Glomerular visceral epithelial cell (primary cell): Measurements from ENCODE around the gene ABHD4.
"Not testable (repeated sequence)": the region's sequence is repeated elsewhere in the genome, so short reads cannot be mapped to it uniquely, and the experiment has no call there.

Source experiments
- DNase-seq: peaks from one replicate; pipeline ENCODE4 v3.0.0-alpha.2; 2016; ENCODE audit errors: extremely low spot score

The ABHD4 gene

DNA sequence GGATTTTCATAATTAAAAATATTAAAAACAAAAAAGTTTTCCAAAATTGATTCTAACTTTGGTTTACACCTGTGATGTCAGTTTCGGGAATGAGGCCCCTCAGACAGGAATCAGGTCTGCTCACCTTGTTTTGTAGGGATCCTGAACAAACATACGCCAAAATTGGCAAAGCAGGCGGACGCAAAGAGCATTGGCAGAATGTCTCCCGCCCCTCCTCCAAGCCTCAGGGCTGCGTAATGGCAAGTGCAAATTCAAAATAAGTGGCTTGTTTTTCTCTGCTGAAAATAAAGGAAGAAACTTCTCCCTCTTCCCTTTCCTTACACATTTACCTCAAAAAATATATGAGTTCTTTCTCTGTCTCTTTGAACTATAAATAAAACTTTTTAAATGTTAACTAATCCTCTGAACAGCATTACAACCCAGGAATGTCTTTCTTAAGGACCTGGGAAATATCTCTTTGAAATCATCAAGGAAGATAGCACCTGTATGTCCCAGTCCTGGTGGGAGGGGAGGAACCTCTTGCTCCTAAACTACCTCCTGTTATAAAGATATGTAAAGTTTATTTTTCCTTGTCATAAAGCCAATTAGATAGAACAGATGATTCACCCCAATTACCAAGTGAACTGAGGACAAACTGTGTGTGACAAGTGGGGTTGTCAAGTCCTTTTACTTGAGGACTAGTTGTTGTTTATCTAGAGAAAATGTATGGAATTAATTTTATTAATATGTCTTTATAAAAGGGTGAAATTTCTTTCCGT, 29.6 kb downstream of the ABHD4 start:
- DNase-seq, result no peak

DNA sequence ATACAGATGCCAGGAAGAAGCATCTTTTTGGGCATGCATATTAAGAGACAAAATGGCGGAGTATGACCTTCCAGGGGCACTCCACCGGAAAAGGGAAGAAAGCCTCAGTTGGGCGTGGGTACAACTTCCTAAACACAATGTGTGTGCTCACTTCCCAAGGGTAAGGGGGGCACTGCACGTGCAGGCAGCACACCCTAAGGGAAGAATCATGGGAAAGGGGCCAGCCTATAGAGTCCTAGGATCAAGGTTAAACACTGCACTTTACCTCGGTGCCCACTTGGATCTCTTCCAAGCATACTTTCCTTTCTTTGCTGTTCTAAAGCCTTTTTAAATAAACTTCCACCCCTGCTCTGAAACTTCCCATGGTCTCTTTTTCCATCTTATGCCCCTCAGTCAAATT, 31.3 kb downstream of the ABHD4 start:
- no peak for DNase-seq

DNA sequence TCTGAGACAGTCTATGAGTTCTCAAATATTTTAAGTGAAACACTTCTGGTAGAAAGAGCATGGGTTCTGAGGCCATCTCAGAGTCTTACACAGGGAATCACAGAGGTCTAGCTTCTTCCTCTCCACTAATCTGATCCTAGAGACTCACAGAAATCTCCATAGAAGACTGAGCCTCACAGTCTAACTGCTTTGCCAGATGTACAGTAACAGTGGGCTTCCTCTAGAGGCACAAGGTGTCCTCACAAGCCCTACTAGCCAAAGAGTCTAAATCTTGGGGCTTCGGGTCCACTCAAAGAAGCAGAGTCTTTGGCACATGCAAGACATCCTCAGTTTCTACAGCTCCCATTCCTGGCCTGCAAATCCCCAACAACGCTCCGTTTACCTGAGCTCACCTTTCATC, 32.0 kb downstream of the ABHD4 start:
- DNase-seq, result no peak

DNA sequence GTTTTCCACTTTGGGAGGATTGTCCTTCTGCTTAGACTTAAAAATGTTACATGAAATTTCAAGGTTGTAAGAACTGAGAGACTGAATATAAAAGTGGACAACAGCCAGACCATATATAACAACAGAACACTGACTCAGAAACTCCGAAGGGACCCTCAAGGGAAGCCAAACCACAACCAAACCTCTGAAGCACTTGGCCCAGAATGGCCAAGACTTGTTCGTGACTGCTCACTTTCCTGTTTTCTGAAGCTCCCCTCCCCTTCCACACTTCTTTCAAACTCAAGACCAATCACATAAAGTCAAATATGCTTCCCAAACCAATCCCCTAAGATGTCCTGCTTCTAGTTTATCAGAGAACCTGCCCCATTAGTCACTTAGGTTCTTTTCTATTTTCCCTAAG, 32.4 kb downstream of the ABHD4 start:
- DNase-seq, result no peak

DNA sequence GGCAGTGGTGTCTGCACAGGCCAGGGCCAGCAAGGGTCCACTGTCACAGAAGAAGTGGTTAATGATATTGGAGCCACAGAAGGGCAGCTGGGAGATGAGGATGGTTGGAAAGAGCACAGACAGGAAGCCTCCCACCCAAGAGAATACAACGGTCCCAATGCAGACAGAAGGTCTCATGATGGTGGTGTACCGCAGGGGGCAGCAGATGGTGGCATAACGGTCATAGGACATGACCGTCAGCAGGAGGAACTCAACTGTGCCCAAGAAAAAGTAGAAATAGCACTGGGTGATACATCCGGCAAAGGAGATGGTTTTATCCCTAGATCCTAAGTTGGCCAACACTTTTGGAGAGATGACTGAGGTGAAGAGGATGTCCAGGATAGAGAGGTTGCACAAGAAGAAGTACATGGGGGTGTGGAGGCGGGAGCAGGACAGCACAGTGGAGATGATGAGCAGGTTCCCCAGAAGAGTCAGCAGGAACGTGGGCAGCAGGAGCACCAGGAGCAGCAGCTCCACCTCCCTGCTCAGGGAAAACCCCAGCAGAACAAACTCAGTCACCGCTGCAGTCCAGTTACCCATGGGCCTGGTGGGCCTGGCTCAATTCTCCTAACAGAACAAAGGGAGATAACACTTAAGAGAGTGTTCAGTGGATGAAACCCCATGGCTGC, 36.3 kb downstream of the ABHD4 start:
- no peak for DNase-seq

DNA sequence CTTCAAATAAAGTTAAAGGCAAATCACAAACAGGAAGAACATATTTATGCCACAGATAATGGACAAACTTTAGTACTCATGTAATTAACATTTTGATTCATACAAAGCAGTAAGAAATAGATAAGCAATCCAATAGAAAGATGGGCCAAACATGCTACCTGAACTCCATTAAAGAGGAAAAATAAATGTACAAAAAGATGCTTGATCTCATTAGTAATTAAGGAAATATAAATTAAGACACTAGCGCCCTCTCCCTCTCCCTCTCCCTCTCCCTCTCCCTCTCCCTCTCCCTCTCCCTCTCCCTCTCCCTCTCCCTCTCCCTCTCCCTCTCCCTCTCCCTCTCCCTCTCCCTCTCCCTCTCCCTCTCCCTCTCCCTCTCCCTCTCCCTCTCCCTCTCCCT, 37.9 kb downstream of the ABHD4 start:
- DNase-seq, result not testable (repeated sequence)

DNA sequence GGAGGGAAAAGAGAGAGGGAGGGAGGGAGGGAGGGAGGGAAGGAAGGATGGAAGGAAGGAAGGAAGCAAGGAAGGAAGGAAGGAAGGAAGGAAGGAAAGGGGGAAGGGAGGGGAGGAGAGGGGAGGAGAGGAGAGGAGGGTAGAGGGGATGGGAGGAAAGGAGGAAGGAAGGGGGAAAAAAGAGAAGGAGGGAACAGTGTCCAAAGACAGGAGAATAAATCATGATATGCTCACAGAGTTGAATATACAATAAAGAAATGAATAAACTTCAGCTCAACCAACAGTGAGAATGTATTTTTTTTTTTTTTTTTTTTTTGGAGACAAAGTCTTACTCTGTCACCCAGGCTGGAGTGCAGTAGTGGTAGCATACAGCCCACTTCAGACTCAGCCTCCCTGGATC, 42.1 kb downstream of the ABHD4 start:
- DNase-seq, result no peak

DNA sequence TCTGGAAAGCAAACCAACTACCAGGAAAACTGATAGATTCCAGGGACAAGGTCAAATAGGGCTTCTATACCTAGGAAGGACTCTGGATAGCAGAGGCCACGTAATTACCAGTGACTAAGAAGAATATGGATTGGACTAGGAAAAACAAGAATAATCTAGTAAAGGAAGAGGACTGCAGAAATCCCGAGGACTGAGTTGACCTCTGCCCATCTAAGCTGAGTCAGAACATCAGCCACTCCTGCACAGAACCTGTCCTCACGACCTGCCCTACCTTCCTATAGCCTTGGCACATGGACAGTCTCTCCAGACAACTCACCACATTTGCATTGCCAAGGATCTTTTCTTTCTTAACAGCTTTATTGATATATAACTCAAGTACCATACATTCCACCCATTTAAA, 43.7 kb downstream of the ABHD4 start:
- no peak for DNase-seq

DNA sequence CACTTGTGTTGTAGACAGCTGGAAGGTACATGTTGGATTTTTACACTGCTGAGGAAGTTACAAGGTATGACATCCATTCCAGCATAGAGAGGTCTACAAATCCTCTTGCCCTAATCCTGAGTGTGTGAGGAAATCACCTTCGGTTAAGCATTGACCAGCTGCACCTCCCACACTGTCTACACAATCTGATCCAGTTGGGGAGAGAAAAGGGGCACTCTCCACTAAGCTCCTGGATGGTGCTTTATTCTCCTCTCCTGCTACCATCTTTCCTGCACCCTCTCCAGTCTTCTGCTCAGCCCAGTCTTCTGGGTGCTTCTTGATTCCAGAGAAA, 46.2 kb downstream of the ABHD4 start, which contains the start of gene OR6J1:
Gene OR6J1, minus strand, starts transcription at position 48 of the 331 bp plus-strand sequence. CDS start 9,541 bp downstream, outside the sequence.
- DNase-seq, result no peak

DNA sequence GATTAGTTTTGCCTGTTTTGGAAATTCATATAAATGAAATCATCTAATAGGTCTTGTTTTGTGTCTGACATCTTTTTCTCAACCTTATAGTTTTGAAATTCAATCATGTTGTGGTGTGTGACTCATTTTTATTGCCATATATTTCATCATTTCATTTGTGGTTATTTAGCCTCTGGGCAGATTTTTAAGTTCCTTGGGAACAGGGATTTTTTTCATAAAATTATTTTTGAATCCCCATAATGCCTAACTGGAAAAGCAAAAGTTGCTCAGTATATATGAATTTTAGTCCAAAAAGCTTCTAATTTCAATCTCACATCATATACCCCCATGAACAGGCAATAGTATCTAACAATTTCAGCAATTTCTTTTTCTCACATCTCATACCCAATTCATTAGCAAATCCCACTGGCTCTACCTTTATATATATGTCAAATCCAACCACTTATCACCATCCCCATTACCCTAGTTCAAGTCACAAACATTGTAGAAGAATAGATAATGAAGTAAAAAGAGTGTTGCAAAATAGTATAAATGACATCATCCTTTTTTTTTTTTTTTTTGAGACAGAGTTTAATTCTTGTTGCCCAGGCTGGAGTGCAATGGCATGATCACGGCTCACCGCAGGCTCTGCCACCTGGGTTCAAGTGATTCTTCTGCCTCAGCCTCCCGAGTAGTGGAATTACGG, 48.6 kb downstream of the ABHD4 start:
- DNase-seq, result peak; percentile 28

DNA sequence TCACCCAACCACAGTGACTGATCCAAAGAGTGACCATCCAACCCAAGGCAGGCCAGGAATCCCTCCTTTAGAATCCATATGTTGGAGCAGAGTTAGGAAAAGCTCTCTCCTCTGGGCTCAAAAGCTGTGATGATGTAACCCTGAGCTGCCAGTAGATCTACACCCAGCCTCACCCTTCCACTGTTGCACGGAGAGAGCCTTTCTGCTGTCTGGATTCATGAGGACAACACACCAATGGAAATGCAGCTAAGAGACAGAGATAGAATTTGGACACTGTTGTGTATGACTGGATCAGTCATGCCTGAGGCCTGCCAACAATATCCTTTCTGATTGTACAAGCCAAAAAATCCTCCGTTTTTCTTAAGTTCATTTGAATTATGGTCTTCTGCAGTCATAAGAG, 50.4 kb downstream of the ABHD4 start:
- no peak for DNase-seq

DNA sequence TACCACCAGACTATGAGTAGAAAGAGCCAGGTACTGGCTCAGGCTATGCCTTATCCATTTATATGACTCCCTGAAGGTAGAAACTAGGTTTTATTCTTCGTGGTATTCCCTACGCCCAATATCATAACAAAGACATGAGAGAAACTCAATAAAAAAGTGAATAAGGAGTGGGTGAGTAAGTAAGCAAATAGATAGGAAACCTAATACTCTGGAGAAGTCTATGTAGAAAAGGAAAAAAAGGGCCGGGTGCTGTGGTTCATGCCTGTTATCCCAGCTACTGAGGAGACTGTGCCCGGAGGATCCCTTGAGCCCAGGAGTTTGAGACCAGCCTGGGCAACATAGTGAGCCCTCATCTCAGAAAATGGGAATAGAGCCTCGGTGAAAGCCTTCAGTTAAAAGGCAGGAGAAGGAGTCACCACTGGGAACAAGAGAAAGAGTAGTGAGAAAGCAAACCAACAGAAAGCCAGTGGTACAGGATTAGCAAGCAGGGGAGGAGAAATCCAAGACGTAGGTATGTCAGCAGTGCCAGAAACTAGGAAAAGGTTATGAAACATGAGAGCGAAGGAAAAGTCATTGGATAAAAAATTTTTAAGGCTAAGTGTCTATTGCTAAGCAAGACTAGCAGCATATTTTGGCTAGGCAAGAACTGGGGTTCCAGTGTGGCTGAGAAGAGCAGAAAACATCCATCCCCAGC, 52.1 kb downstream of the ABHD4 start:
- DNase-seq, result no peak

DNA sequence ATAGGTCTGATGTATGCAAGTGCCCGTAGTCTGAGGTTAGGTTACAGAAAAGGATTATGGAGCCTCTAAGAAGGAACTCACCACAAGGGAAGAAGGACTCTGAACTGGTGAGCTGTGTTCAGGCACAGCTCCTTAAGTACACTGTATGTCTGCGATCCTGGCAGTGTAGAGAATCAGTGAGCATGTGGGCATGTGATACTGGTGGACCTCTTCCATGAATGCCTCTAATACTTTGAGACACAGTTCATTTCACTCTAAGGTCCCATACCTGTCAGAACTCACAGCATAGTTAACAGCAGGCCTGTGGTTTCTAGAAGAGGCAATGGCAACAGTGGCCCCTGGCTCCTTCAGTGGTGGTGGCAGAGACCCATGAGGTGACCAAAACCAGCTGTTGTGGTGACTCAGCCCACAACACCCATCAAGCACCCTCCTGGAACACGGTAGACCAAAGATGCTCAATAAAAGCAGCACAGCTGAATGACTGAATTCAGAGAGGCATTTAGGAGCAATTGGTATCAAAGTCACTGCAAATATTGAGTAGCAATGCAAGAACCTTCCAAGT, 52.9 kb downstream of the ABHD4 start:
- DNase-seq, result peak; percentile 60

DNA sequence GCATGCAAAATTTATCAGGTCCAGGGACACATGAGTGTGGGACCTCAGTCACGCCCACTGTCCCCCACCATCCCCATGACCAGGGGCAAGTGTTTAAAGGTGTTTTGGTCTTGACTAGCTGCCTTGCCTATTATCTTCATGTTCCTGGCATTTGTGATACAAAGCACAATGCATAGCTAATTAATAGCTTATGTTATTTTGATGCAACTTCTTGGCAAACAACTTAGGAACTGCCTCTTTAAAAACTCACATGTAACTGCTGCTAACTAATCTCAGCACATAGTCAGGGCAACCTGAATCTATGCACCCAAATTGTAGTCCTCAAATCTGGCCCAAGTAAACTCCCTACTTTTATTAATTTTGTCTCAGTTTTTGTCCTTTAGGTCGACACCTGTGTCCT, 53.5 kb downstream of the ABHD4 start:
- no peak for DNase-seq

DNA sequence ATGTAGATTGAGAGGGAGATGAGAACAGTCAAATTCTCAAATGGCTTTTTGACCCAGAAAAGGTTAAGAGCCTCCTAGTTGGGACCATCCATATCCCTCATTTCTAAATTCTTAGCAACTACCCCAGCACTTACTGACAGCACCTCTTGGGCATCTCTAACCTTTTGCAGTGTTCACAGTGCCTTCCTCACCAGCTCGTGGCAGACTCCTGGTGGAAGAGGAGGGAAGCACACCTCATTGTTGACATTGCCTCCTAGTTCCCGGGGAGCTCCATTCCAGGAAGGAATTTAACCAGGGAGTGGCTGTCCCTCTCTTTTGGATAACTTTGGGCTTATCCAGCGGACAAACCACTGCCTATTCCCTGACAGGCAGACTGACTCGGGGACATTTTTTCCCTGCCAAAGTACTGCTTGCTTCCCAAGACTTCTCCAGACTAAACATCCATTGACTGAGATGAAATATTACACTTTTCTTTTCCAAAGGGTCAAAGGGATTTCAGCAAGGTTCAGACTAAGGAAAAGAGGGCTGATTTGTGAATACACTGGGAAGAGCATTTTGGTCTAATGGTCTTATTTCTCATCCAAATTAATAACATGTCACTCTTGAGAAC, 55.0 kb downstream of the ABHD4 start:
- peak; percentile 78 for DNase-seq

DNA sequence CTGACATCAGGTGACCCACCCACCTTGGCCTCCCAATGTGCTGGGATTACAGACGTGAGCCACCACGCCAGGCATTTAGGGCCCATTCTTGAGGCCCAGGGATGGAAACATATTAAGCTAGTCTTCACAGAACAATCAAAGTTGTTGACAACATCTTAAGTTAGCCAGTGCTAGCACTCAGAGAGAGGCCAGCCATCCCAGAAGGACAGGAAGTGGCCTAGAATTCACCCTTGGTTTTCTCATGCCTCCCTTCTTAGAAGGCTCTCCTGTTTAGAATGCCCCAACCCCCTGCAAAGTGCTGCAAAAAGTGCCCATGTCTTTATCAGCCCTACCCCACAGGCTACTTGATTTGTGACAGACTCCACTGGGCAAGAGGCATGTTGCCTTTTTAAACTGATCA, 58.1 kb downstream of the ABHD4 start:
- no peak for DNase-seq

DNA sequence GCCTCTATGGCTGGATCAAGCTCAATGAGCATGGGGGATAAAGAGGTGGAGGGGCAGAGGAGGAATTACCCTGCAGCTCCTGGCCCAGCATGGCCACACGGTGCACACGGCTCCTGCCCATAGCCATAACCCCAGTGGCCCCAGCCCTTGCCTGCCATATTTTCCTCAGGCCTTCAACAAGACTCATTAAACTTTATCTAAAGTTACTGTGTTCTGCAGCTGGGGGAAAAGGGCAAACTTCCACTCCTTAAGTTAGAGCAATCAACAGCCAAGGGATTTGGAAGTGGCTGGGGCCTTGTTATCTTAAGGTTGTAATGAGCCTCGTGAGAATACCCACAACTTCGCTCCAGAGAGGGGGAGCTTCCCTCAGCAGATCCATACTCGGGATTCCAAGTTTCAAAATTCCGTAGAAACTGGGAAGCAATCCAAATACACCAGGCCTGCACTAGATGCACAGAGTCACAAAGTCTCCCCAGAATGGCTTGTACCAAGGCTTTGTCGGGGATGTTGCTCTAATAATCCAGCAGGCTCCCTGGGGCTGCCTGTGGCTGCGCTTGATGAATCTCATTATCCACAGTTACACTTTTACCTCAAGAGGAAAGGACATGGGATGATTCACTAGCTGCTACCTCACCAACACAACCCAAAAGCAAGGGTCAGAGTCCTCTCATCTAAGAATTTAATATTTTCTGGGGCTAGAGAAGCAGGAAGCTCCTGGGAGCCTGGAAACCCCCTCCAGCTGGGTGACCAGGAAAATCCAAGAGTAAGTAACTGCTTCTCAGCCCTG, 59.0 kb downstream of the ABHD4 start:
- peak; percentile 94 for DNase-seq

DNA sequence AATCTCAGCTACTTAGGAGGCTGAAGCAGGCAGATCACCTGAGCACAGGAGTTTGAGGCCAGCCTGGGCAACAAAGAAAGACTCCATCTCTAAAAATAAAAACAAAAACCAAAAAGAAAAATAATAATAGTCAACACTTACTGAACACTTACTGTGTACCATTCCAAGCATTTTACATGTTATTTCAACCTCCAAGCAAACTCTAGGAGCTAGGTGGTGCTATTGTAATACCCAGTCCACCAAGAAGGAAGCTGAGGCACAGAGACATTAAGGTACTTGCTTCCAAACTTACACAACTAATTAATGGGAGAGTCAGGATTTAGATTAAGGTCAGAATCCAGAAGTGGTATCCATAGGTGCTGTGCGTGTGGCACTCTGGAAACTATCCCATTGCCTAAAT, 59.8 kb downstream of the ABHD4 start:
- peak; percentile 30 for DNase-seq

DNA sequence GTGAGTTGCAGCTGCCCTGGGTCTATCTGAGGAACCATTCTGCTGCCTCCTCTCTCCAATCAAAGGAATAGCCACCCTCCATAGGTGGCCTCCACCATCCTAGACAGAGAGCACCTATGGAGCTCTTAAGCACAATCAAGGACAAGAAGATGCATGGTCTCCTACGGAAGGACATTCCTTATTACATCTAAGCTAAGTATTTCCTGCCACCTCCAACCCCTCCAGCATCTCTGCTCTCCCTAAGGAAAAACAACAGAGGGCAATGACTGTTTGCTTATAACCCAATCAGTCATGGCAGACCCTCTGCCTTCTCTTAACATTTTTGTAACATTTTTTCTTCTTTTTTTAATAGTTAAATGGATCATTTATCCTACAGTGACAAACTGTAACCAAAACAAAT, 60.8 kb downstream of the ABHD4 start:
- no peak for DNase-seq

DNA sequence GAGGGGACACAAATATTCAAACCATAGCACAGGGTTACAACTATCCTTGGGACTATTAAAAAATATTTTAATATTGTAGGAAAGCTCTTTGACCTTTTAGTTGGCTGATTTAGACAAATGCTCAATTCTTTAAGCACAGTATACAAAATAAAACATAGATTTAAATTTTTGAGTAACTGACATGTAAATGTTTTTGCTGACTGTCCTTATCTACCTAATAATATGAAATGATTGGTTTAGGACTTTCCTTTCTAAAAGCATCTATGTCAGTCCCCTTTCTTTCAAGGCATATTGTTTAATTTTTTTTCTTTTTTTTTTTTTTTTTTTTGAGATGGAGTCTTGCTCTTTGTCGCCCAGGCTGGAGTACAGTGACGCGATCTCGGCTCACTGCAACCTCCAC, 62.6 kb downstream of the ABHD4 start:
- DNase-seq, result no peak
